Measurements from ENCODE around the gene ANO1.

The ANO1 gene

DNA sequence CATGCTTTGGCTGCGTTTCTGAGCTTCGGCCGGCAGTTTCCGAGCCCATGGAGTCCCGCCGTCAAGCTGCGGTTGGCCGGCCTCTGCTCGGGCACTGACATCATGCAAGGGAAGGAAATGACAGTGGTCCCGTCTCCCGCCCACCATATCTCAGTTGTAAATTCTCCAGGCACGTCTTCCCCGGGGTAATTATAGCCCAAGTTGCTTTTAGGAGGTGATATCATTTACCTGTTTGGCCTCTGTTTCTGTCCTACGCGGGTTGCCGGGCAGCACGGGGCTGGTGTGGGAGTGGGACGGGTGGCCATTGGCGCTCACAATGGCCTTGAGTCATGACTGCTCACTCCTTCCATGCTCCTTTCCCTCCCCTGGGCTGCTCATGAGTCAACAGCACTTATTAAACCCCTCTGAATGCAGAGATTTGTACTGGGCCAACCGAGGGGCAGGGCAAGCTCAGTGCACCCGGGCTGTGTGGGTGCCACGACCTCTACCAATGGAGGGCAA lies 4.2 kb upstream of the ANO1 start:
- no peak for DNase-seq

DNA sequence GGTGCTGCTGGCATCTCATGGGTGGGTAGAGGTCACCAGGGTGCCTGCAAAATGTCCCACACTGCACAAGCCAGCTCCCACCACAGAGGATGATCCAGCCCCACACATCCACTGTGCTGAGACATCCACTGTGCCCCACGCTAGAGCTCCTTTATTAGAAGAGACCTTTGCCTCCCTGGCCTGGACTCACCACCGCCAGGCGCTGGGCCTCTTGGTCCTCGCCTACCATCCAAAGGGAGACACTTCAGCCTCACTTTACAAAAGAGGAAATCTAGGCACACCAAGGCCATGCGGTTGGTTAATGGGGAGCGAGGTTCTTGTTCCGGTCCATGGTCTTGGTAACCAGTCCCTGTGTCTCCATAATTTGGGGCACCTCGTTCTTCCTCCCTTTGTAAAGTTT lies 3.4 kb upstream of the ANO1 start:
- no peak for DNase-seq

DNA sequence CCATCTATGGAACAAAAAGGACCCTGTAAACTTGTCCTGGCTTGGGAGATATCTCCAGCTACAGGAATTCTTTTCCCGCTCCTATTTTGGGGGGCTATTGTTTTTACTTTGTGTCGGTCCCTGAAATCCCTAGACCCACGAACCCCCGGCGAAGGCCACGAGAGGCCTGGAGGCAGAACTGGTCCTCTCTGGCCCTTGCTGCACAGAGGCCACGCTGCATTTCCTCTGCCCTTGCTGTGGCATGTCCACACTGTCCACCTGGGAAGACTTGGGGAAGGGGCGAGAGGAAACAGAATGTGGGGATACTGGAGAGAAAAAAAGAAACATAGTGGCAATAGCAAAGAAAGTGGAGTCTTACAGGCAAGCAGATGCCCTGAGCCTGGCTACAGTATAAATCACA lies 2.3 kb upstream of the ANO1 start:
- DNase-seq = no peak

DNA sequence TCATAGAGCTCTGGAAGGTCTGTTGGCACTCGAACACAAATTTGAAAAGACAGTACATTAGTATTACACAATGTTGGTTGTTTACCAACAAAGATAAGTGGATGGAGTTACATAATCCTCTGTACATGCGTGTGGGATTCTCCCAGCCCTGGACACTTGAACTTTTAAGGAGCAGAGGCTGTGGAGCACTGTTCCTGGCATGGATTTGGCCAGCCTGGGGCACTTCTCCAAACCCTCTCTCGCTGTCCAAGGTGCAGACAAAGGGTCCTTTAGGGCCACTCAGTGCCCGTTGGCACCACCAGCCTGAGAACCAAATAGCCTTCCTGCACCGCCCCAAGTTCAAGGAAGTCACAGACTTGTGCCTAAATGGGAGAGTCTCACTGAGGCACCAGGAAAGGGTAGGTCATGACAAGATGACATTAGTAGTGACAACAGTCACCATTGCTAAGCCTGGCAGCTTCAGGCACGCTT lies 1.6 kb upstream of the ANO1 start:
- DNase-seq = no peak

DNA sequence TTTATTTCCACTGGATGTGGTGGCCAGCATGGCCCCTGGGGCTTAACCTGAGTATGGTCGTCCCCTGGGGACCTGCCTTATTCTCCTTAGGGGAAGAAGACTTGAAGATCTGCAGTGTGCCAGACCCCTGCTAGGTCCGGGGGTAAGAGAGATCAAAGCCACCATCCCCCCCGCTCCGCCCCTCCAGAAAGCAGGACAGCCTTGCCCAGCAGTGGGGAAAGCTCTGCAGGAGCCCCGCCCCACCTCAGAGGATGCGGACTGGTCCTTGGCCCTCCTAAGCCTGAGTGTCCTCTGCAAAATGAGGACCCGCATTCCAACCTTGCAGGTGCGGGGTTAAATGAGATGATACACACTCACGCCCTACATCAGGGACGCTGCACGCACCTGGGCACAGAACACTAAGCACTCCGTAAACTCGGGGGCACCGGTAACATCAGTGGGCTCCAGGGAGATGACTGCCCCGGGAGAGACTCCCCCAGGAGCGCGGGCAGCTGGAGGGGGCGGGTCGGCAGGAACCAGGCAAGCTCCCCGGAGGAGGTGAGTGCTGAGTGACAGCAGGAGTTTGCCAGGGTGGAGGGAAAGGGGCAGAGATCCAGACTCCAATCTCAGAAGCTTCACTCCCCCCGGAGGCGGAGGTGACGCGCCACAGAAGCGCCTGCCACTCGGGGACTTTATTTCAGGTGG lies 564 bp upstream of the ANO1 start:
- no peak for DNase-seq

DNA sequence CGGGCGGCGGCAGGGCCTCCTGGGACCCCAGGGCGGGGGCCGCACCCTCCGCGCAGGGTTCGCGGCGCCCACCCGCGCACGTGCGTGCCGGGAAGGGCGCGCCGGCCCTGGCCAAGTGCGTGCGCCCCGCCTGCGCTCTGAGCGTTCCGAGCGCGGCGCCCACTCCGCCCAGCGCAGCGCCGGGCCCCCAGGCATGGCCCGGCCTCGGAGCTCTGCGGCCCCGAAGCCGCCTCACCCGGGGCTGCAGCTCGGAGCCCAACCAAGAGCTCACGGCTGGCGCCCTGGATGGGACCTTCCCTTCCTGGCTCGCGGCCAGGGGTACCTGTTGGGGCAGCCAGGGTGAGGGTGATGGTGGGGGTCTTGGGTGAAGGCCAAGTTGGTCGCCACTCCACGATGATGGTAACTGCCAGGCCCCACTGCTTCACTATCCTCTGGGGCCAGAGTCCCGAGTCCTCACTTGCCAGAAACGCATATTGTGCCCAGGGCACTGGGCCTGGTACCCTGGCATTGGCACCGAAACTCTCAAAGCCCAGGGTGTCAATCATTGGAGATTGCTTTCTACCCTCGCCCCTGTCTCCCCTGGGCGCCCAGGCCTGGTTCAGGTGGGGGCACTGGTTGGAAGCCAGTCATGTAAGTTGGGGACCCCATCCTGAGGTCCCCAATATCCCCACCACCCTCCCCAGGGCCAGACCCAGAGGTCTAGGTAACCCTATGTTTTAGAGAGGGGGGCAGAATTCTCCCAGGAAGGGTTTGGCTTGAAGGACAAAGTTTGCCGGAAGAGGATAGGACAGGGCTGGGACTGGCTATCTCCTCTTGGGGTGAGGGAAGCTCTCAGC lies 882 bp downstream of the ANO1 start:
- no peak for DNase-seq

DNA sequence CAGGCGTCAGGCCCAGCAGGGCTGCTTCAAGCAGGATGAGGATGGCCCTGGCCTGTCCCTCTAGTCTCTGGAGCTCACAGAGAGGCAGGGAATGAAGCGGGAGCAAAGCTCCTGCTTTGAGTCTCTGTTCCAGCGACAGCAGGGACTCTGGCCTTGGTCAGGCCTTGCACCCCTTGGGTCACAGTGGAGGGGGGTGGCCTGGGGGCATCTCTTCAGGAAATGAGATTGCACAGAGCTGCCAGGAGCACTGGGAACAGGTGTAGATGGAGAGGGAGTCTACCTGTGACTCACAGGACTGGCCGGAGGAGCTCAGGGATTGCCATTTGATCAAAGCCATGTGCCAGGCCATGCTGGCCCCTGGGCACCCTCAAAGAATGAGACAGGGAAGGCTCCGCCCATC lies 1.6 kb downstream of the ANO1 start:
- DNase-seq = no peak

DNA sequence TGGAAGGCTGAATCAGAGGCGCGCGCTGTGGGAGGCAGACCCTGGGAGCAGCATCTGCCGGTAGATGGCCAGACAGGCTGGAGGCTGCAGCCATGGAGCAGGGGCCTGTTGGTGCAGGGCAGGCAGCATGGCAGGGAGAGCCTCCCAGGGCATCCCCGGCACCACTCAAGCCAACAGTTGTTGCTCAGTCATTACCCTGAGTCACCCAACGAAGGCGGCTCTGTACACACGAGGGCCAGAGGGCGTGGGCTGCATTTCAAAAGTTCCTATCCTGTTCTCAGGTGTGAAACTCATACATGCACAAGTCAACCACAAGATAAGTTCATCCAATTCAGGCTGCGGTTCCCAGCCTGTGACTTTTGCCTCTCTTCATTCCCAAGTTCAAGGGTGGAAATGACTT lies 2.6 kb downstream of the ANO1 start:
- DNase-seq = no peak

DNA sequence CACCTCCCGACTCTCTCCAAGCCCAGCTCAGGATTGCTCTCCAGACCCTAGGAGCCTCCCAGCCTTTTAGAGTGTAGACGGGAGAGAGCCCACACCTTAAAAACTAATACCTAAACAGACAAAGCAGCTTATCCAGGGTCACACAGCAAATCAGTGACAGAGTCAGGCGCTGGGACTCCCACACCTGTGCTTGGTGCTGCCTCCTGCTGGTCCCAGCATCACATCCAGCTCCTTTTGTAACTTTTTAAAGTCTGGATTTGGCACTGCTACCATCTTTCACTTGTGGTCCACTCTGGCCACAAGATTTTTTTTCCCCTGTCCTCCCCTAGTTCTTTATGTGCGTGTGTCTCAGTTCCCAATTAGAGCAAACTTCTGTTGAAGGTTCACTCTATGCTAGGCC lies 4.7 kb downstream of the ANO1 start:
- DNase-seq = no peak

DNA sequence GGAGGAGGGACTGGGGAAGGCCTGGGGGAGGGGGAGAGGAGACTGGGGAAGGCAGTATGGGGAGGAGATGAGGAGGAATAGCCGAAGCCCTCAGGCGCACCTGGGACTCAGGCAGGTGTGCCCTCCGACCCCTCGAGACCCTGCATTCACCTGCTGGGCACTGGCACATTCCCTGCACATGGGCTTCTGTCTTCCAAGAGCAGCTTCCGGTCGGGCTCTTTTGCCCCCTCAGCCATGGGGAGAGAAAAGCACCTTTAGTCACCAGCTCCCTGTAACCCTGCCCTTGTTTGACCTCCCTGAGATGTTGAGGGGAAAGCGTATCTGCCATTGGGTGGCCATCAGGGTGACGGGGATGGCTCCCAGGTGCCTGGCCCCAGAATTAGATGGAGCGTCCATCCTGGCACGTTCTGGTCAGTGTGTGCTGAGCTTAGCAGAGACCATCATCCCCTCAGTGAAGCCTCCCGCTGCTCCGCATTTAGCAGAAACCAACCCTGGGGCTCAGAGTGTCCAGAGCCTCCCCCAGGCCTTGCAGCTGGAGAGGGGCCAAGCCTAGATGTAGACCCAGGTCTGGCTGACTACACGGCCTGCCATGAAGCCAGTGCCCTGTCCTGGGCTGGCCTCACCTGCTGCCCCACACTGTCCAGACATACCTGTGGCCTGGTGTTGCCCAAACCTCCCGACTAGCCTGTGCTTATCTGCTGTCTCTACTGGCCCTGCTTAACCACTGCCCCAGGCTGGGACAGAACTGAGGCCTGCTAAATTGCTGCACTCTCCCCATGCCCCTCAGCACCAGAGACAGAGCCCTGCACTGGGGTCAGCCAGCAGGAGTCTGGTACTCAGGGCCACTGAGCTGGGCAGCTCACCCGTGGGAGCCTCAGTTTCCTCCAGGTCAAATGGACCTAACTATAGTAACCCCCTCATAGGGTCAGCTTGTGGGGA lies 6.2 kb downstream of the ANO1 start:
- DNase-seq = no peak

DNA sequence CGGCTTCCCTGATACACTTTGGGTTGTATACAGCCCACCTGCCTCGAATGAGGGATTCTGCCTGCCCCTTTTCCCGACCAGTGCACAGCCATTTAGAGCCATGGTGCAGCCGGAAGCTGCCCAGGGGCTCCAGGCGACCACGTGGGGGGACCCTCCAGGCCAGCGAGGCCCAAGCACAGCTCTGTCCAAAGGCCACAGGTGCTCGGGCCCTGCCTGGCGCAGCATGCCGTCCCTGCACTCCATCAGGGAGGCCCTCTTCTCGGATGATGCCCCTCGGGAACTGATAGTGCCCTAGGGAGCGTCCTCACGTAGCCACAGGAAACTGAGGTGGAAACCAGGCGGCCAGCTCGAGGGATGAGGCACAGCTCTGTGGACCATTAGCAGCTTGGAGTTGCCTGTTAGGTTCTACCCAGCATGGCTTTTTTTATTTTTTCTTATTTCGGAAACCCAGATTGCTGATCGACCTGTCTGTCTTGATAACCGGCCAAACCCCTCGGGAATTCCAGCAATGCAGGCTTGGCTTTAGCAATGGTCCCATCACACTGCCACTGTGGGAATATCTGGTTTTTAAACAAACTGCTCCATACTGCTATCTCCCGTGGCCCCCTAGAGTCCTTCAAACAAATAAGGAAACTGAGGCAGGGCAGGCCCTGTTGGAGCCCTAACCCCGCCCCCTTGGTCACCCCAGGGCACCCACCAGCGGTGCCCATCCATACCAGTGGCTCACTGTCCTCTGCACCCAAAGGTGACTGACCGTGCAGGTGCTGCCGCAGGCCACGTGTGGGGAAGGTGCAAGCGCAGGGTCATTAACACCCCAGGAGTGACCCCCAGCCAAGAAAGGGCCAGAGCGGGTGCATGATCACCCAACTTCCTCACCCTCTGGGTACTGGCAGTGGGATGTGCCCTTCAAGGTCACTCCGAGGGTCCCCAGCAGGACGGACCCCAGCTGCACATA lies 8.0 kb downstream of the ANO1 start:
- DNase-seq = no peak

DNA sequence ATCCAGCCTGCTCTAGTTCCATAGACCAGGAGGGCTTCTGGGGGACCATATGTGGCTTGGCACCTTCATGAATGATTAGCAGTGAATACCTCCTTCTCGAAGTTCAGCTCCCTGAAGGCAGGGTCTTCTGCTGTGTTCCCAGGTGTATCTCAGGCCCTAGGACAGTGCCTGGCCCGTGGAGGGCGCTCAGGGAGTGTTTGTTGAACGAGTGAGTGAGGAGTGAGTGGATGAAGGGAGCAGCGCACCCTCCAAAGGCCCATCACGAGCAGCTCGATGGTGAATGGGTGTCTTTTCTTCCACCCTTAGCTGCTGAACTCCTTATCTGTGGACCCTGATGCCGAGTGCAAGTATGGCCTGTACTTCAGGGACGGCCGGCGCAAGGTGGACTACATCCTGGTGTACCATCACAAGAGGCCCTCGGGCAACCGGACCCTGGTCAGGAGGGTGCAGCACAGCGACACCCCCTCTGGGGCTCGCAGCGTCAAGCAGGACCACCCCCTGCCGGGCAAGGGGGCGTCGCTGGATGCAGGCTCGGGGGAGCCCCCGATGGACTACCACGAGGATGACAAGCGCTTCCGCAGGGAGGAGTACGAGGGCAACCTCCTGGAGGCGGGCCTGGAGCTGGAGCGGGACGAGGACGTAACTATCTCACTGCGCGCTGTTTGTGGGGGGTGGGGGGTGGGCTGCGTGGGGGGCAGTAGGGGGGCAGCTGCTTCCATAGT lies 9.5 kb downstream of the ANO1 start:
- no peak for DNase-seq

DNA sequence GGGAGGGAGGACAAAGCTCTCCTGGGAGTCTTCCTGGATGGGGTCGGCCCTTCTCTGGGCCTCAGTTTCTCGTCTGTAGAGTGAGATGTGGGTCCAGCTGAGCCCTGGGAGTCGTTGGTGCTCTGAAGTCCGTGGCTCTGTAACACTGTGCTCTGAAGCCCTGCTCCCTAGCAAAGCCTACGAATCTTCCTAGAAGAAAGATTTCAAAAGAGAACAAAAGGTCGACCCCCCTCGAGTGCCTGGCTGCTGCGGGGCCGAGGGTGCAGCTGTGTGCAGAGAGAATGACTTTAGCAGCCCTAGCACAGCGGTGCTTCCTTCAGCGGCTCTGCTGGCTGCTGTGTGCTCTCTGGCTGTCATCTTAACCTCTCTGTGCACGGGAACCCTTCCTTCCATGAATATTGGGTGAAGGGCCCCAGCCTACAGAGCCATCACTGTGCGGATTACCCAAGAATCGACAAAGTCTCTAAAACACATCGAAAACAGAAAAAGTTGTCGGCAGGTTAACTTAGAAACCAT lies 10.7 kb downstream of the ANO1 start:
- no peak for DNase-seq

DNA sequence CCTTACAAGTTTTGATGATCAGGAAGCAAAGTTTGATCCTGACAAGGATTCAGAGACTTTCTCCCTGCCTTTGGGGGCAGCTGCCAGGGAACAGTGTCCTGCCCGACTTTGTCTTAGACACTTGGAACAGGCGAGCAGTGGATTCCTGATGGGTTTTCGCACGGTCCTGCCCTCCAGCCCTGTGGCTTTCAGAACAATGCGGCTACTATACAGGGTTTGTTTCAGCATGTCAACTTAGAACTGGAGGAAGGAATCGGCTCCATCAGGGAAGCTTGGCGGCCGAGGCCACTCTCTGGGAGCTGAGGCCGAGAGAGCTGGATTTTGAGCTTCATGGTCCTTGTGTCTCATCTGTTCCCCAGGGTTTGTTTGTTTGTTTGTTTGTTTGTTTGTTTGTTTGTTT lies 11.5 kb downstream of the ANO1 start:
- DNase-seq = no peak

DNA sequence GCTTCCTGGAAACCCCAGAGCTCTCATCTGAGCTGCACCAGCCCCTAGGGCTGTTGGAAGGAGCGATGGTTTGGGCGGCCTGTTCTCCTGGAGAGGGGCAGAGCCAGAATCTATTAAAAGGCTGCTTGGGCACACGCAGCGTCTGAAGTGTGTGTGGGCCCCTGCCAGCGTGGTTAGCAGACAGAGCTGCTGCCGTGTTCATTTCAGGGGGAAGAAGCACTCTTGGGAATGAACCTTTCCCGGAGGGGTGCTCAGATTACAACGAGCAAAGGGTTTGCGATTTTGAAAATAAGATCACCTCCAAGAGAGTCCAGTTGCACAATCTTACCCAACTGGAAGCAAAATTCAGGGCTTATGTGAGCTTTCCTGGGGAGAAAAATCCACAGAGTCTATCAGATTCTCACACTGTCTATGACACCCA lies 12.9 kb downstream of the ANO1 start:
- DNase-seq = no peak

DNA sequence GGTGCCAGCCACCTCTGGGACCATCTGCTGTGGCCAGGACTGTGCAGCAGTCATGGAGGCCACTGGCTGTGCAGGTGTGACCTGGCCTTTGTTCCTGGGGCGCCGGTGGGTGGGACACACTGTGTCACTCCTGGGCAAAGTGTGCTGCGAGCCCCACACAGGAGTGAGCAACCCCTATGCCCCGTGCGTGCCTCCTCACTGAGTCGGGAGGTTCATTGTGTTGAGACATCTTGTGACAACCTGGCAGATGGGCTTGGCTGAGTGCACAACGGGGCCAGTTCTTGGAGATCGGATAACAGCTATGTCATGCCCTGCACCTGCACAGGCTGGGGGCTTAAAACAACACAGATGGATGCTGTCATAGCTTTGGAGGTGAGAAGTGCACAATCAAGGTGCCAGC lies 13.5 kb downstream of the ANO1 start:
- no peak for DNase-seq

DNA sequence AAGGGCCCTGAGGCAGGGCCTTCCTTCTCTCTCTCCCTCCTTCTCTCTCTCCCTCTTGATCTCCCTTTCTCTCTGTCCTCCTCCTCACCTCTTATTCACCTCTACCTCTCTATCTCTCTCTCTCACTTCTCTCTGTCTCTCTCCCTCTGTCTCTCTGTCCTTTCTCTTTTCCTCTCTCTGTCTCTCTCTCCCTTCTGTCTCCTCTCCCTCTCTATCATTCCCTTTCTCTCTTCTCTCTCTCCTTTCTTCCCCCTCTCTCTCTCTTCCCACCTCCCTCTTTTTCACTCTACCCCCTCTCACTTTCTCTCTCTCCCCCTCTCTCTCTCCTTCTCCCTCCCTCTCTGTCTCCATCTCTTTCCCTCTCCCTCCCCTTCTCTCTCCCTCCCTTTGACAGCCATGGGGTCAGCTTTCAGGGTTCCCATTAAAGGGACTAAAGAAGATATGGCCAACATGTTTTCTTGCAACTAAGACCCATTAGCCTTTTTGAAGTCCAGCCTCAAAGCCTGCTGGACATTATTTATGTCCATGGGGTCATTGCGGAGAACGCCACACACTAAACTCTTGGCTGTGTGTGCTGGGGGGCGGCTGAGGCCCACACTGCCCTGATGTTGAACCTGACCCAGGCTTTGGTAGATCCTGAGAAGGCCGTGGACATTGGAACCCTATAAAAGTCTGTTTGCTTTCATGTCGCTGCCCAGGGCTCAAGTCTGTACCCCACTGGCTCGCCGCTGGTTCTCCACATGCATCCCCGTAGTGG lies 15.0 kb downstream of the ANO1 start:
- no peak for DNase-seq

DNA sequence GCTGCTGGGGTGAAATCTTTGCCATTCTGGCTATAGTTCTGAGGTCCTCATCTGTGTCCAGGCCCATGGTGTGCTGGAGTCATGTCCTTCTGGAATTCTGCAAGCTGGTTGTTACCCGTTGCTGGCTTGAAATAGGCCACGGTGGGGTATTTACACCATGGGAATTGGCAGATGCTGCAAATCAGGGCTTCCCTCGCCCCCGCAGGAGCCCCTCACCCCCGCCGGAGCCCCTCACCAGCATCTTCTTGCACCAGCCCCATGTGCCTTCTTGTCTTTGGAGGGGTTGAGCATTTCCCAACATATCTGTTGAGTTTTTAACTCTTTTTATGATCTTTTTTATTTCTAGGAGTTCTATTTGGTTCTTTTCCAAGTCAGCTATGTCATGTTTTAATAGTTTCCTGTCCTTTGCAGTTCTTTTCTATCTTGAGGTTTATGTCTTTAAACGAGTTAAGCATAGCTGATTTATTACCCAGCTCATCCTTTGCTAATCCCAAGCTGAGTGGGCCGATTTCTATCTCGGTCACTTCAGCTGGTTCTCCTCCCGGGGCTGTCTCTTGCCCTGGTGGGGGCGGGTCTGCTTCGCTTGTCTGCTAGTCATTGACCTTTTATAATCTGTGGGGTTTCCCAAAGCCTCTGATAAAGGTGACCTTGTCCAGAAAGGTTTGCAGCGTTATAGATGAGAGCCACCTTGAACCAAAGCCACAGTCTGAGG lies 17.6 kb downstream of the ANO1 start:
- no peak for DNase-seq

DNA sequence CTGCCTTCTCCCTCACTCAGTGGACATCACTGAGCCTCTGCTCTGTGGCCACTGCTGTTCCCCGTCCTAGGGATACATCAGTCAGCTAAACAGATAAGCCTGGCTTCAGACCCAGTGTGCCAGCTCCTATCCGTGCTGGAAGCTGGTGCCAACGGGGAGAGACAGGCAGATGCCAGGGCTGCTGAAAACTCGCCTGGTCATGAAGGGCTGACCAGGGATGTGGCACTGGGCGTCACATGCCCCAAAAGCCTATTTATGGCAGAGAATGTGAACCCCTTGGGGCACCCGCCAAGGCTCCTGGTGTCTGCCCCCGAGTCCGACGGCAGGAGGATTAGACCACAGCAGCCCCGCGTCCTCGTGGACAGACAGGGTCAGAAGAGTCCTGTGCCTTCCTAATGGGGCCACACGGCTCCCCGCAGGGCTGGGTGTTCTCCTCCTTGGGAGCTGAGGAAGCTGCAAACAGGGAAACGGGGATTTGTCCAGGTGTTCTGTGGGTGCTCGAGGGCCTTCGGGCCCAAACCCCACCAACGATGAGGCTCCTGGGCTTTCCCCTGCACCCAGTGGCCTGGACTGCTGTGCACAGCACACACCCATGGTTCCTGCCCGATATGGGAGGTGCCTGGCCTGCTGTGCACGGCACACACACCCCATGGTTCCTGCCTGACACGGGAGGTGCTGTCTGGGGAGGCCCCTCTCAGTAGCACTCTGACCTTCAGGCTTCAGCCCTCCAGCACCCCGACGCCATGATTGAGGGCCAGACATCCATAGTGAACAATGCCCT lies 19.9 kb downstream of the ANO1 start:
- DNase-seq = no peak
